Endodermal cell (in vitro differentiated cells): ENCODE data around the gene FAM13B. TPM values are rescaled to one million over a fixed set of nuclear protein-coding genes. Genes with fewer than 3 reads are reported as not detected.
"Not testable (repeated sequence)": the region's sequence is repeated elsewhere in the genome, so short reads cannot be mapped to it uniquely, and the experiment has no call there.

Source experiments
- DNase-seq: peaks from one replicate; pipeline ENCODE4 v3.0.0-alpha.2; 2017
- H3K27ac ChIP-seq: 2 replicates; pipeline ENCODE4 v1.5.1; 2013; ENCODE audit warnings: mild to moderate bottlenecking, low read depth, low read length, moderate library complexity
- H3K27me3 ChIP-seq: 2 replicates; pipeline ENCODE4 v1.6.1; 2013; ENCODE audit warnings: mild to moderate bottlenecking, low read length, moderate library complexity; ENCODE audit not compliant: insufficient read depth, control insufficient read depth, poor library complexity, severe bottlenecking
- H3K36me3 ChIP-seq: 2 replicates; pipeline ENCODE4 v1.7.0; 2013; ENCODE audit warnings: mild to moderate bottlenecking, low read length, moderate library complexity; ENCODE audit not compliant: control insufficient read depth, insufficient read depth
- H3K4me1 ChIP-seq: one replicate; pipeline ENCODE4 v1.7.0; 2013; ENCODE audit warnings: low read length; ENCODE audit not compliant: control insufficient read depth, insufficient read depth
- H3K4me3 ChIP-seq: 2 replicates; pipeline ENCODE4 v1.5.1; 2013; ENCODE audit warnings: mild to moderate bottlenecking, low read length, moderate library complexity
- H3K9ac ChIP-seq: 2 replicates; pipeline ENCODE4 v1.6.1; 2013; ENCODE audit warnings: mild to moderate bottlenecking, low read length, moderate library complexity; ENCODE audit not compliant: poor library complexity, severe bottlenecking; ENCODE audit errors: extremely low read depth
- H3K9me3 ChIP-seq: 2 replicates; pipeline ENCODE4 v1.6.1; 2013; ENCODE audit warnings: mild to moderate bottlenecking, low read length, moderate library complexity; ENCODE audit not compliant: control insufficient read depth
- H3K27ac Mint-ChIP-seq: 2 replicates; pipeline ENCODE4 v1.8.0; 2020; ENCODE audit warnings: mixed read lengths
- H3K27me3 Mint-ChIP-seq: 2 replicates; pipeline ENCODE4 v1.8.0; 2021; ENCODE audit warnings: mild to moderate bottlenecking, mixed read lengths; ENCODE audit not compliant: insufficient read depth
- H3K36me3 Mint-ChIP-seq: 2 replicates; pipeline ENCODE4 v1.8.0; 2020; ENCODE audit warnings: low read depth, mixed read lengths
- H3K4me1 Mint-ChIP-seq: 2 replicates; pipeline ENCODE4 v1.8.0; 2020; ENCODE audit warnings: mixed read lengths
- H3K4me3 Mint-ChIP-seq: 2 replicates; pipeline ENCODE4 v1.8.0; 2020; ENCODE audit warnings: mild to moderate bottlenecking, moderate library complexity, mixed read lengths
- H3K9me3 Mint-ChIP-seq: 2 replicates; pipeline ENCODE4 v1.8.0; 2020; ENCODE audit warnings: mild to moderate bottlenecking, mixed read lengths
- CTCF ChIP-seq: fragments of 200-600 bp; sonication (generic); conservative IDR thresholded peaks from 2 replicates; pipeline ENCODE4 v1.5.0; 2021; ENCODE audit warnings: antibody characterized with exemption, mild to moderate bottlenecking
- WGBS, 2 experiments: methylation state at CpG; one replicate each; pipeline versions ENCODE4 v1.1.5 to v1.1.7; 2013; ENCODE audit warnings: missing lambda C conversion rate in 2 of 2, mixed read lengths in 1 of 2; ENCODE audit not compliant: insufficient coverage in 1 of 2, insufficient read length in 1 of 2; 5-methylcytosine and 5-hydroxymethylcytosine counted together
- total RNA-seq, 2 donors: library from RNA; stranded (reverse); fragmentation: NEBNext Ultra II Directional in 1 of 2; extraction: Animal tissue kit (Norgen Biotek cat#: 25700) in 1 of 2; gene quantifications; 2 replicates in 1 of 2; 3 replicates in 1 of 2; pipeline ENCODE4 v1.2.1, GENCODE V29; 2021

Gene FAM13B
- total RNA-seq, 2 donors from 2014 or later: 22.9 to 28.7 TPM

DNA sequence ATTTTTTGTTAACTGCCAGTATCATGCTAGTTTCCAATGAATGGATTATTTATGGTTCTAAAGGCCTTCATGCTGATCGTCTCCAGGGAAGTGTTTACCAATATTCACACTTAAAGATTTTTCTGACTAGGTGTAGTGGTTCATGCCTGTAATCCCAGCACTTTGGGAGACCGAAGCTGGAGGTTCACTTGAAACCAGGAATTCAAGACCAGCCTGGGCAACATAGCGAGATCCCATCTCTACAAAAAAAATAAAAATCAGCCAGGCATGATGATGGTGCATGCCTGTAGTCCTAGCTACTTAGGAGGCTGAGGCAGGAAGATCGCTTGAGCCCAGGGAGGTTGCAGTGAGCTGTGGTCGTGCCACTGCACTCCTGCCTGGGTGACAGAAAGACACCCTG lies 43.5 kb downstream of the FAM13B start:
- Histone ChIP-seq H3K9ac (no peak overlapping the region), H3K27me3 (no peaks in the 10 kb centered on the region), H3K9me3 (no peaks in the 10 kb centered on the region), H3K4me1 (no peaks in the 10 kb centered on the region), H3K4me3 (no peak overlapping the region), H3K27ac (no peak overlapping the region), H3K36me3 (peaks cover 46% of the 10 kb centered on the region)
- DNase-seq: no peak
- Mint-ChIP-seq H3K4me3 (no peak overlapping the region), H3K27me3 (no peaks in the 10 kb centered on the region), H3K36me3 (peaks cover 17% of the 10 kb centered on the region), H3K9me3 (no peaks in the 10 kb centered on the region), H3K4me1 (no peaks in the 10 kb centered on the region), H3K27ac (no peak overlapping the region)
- 82 to 96% methylated on average over 3 to 5 of the region's 5 CpGs for WGBS, 2 experiments
- TF ChIP-seq CTCF: no peak

DNA sequence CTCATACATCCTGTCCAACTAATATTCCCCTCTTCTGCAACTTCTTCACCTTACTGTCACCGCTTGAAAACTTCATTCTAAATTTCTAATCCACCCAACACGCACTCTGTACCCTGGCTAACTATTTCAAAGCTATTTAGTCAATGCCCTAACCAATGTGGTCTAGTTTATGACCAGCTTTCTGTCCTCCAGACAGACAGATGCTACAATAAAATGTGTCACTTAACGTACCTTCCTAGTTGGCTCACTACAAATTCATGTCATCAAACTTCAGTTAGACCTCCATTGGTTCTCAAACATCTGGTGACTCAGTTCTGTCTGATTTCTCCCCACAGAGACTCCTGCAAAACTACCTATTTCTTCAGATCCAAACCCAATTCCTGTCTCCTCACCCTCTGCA lies 57.7 kb downstream of the FAM13B start:
- 89 to 94% methylated on average over 3 of the region's 3 CpGs for WGBS, 2 experiments

DNA sequence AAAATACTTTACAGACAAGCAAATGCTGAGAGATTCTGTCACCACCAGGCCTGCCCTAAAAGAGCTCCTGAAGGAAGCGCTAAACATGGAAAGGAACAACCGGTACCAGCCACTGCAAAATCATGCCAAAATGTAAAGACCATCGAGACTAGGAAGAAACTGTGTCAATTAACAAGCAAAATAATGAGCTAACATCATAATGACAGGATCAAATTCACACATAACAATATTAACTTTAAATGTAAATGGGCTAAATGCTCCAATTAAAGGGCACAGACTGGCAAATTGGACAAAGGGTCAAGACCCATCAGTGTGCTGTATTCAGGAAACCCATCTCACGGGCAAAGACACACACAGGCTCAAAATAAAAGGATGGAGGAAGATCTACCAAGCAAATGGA lies 62.5 kb downstream of the FAM13B start:
- Histone ChIP-seq H3K9me3 (peaks cover 29% of the 10 kb centered on the region), H3K36me3 (peaks cover 37% of the 10 kb centered on the region)
- H3K27me3 Mint-ChIP-seq, DNase-seq, H3K9ac ChIP-seq, H3K4me1 Mint-ChIP-seq, H3K4me1 ChIP-seq, H3K27ac Mint-ChIP-seq, H3K4me3 ChIP-seq, H3K4me3 Mint-ChIP-seq, H3K27me3 ChIP-seq, H3K27ac ChIP-seq: not testable (repeated sequence)
- peaks cover 57% of the 10 kb centered on the region for H3K36me3 Mint-ChIP-seq
- 100% methylated on average over 3 of the region's 4 CpGs; no CpG with 5 or more reads in 1 of the 2 experiments for WGBS, 2 experiments
- H3K9me3 Mint-ChIP-seq: peaks cover 44% of the 10 kb centered on the region

More for the DNA sequence above, 57.7 kb downstream of the FAM13B start:
- Histone ChIP-seq H3K36me3 (peaks cover 44% of the 10 kb centered on the region), H3K9ac (no peak overlapping the region), H3K27me3 (no peaks in the 10 kb centered on the region), H3K4me1 (no peaks in the 10 kb centered on the region), H3K9me3 (peaks cover 21% of the 10 kb centered on the region), H3K27ac (no peak overlapping the region), H3K4me3 (no peak overlapping the region)
- H3K27ac Mint-ChIP-seq: no peak overlapping the region
- H3K4me1 Mint-ChIP-seq: no peaks in the 10 kb centered on the region
- H3K9me3 Mint-ChIP-seq: peaks cover 29% of the 10 kb centered on the region
- peaks cover 65% of the 10 kb centered on the region for H3K36me3 Mint-ChIP-seq
- no peaks in the 10 kb centered on the region for H3K27me3 Mint-ChIP-seq
- no peak overlapping the region for H3K4me3 Mint-ChIP-seq
- no peak for DNase-seq
- TF ChIP-seq CTCF: no peak

- H3K36me3 ChIP-seq: peaks cover 79% of the 10 kb centered on the region
- H3K4me3 Mint-ChIP-seq: no peak overlapping the region
- H3K9me3 Mint-ChIP-seq: no peaks in the 10 kb centered on the region
- H3K27ac ChIP-seq: no peak overlapping the region
- H3K9me3 ChIP-seq: no peaks in the 10 kb centered on the region
- H3K27ac Mint-ChIP-seq: no peak overlapping the region
- no peaks in the 10 kb centered on the region for H3K27me3 Mint-ChIP-seq
- no peaks in the 10 kb centered on the region for H3K4me1 ChIP-seq
- DNase-seq: no peak
- TF ChIP-seq CTCF: no peak
- H3K36me3 Mint-ChIP-seq: peaks cover 38% of the 10 kb centered on the region
- H3K9ac ChIP-seq: no peak overlapping the region
- no peak overlapping the region for H3K4me3 ChIP-seq
- no peaks in the 10 kb centered on the region for H3K27me3 ChIP-seq
- 99% methylated on average over 3 of the region's 3 CpGs; no CpG with 5 or more reads in 1 of the 2 experiments for WGBS, 2 experiments
- H3K4me1 Mint-ChIP-seq: no peaks in the 10 kb centered on the region
Observed at GRCh38 chr5:137960819-137961218, 72.1 kb downstream of the FAM13B start.
